ENCODE data around the gene SENP5. TPM values are rescaled to one million over a fixed set of nuclear protein-coding genes. Genes with fewer than 3 reads are reported as not detected.
A peak's percentile ranks its signal among the peaks of the same experiment; 100 is the strongest.

The SENP5 gene
- total and polyA plus RNA-seq, 9 of the 15 experiments (the other 6 are each of a cell fraction or from before 2014, with no cell fraction given) = 18.3 to 59.7 (median 35.8) TPM

DNA sequence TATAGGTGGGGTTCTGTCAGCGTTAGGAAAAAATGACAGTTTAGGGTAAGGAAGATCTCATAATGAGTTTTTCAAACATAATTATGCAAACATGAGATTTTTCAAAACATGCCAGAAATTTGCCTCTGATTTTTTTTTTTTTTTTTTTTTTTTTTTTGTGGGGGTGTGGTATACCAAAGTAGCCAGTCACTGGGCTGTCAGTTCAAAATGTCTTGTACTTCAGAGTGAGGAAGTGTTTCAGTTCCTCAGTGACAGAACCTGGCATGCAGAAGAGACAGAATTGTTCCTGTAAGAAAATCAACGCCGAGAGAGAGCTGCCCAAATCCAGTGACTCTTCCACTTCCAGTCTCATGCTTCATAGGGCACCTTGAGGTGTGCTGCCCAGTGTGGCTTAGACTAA, 64.9 kb downstream of the SENP5 start:
- H2AFZ ChIP-seq (ENCODE audit: low read depth, low read length) = no peak overlapping the region
- no peak overlapping the region for H3K4me2 ChIP-seq (ENCODE audit: insufficient read depth, low read length)
- intact Hi-C loops (cut with micrococcal nuclease) (no loop called here), in situ Hi-C loops (cut with MboI) (no loop called here)
- H3K4me1 ChIP-seq (replicated peaks in 1 of 2; ENCODE audit: control insufficient read depth in 2 of 2, insufficient read depth in 2 of 2, low read length in 2 of 2) = no peaks in the 10 kb centered on the region
- H3K9ac ChIP-seq (ENCODE audit: insufficient read depth in 1 of 2, low read depth in 2 of 2, low read length in 2 of 2) = no peak overlapping the region
- no peak for FAIRE-seq
- no peak overlapping the region for H3K27ac ChIP-seq (ENCODE audit: extremely low read depth, low read depth, low read length)
- no peak for DNase-seq (ENCODE audit: extremely low read depth in 1 of 4, low spot score in 3 of 4)
- H3K9me1 ChIP-seq (ENCODE audit: control insufficient read depth, insufficient read depth, low read length) = no peaks in the 10 kb centered on the region
- H3K36me3 ChIP-seq (ENCODE audit: control insufficient read depth, insufficient read depth, low read length) = peaks cover 97% of the 10 kb centered on the region
- no peak for TF ChIP-seq RBM15 (IDR thresholded peaks at IDR 0.05; ENCODE audit: insufficient read depth, low read length)
- BruUV-seq (replicated peaks) = no TSS peak
- ChIA-PET POLR2A (interaction anchor here (0.7 to 2.7 kb wide), 2 partner anchors 9 to 758 kb away, joined by 4 to 13 read pairs; partner anchors contain the start of gene NCBP2), CTCF (ENCODE audit: low intra/inter-chr PET ratio) (no interaction called here)
- H3K79me2 ChIP-seq (ENCODE audit: control insufficient read depth, insufficient read depth, low read length) = peaks cover 2% of the 10 kb centered on the region; the same call in 1 of the 3 replicates
- no peaks in the 10 kb centered on the region for H4K20me1 ChIP-seq (replicated peaks; ENCODE audit: control insufficient read depth, insufficient read depth, low read length)
- H3K9me3 ChIP-seq (replicated peaks; ENCODE audit: control insufficient read depth, insufficient read depth, low read depth, low read length) = no peaks in the 10 kb centered on the region
- no peaks in the 10 kb centered on the region for H3K27me3 ChIP-seq (ENCODE audit: control insufficient read depth in 2 of 2, insufficient read depth in 2 of 2, low read length in 2 of 2)
- ATAC-seq = no peak
- H3K4me3 ChIP-seq = no peak overlapping the region
- 82% methylated on average over 3 of the region's 3 CpGs for WGBS (ENCODE audit: insufficient coverage, low coverage, missing lambda C conversion rate)

DNA sequence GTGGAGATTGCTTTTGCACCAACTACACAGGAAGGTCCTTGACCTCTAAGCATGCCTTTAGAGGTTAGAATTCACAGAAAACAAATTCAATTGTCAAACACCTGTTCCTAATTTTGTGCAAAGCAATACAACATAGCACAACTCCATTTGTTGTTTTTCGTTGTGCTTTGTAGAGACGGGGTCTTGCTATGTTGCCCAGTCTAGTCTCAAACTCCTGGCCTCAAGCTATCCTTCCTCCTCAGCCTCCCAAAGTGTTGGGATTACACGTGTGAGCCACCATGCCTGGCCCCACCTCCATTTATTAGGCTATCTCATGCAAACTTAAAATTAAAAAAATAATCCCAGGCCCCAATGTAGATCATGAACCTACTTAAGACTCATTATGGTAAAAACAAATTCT, 68.6 kb downstream of the SENP5 start:
- CTCF ChIA-PET (ENCODE audit: low intra/inter-chr PET ratio) = no interaction called here
- no peak for ATAC-seq
- TF ChIP-seq, protein P1, sequence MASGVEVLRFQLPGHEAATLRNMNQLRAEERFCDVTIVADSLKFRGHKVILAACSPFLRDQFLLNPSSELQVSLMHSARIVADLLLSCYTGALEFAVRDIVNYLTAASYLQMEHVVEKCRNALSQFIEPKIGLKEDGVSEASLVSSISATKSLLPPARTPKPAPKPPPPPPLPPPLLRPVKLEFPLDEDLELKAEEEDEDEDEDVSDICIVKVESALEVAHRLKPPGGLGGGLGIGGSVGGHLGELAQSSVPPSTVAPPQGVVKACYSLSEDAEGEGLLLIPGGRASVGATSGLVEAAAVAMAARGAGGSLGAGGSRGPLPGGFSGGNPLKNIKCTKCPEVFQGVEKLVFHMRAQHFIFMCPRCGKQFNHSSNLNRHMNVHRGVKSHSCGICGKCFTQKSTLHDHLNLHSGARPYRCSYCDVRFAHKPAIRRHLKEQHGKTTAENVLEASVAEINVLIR (CRISPR knock-in tag; IDR thresholded peaks at IDR 0.05) = no peak
- TF ChIP-seq, protein P2, sequence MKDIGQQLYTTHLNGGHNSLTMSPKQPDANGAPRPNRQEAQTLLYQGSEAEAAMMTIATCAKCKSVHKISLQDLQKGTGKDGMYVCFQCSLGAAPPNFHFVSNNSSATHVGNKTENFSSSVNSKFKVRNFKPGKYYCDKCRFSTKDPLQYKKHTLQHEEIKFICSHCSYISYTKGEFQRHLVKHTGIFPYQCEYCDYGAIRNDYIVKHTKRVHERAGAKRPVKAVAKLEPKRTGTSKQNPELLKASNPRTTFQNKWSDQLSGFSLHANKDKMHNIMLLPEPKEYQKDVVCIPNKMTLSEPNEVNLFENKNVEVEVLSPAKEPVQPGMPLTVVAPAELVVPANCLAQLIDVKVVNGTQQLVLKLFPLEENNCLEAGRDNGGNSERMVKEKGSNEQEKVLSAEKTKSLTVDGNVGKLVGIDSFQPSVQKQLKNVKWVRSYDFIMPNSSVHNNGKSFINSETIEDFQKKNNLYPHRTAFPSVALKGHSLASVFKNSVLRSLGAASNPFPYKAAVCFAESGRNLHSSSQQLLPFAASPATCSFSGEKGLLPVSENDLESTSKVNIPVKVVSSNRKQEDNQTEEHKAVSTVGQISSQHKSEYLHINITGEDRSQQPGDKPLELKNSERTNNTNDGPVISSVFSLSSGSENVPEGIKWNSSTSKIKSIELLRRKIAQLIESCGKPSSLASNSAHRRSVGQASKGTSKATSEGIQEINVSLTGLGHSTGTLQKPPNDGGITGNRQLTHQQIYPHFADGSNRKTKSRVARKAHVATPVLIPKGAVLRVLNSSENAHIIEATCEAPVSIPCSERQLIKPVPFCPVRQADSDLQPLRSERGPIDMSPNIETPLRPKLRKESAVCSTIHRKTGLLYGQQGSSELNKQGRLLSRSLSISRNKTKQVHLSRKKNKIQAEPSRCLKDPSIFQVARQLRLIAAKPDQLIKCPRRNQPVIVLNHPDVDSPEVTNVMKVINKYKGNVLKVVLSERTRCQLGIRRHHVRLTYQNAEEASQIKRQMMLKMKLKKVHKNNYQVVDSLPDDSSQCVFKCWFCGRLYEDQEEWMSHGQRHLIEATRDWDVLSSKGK (CRISPR knock-in tag; IDR thresholded peaks at IDR 0.05) = no peak
- TF ChIP-seq ELF1 (tag; IDR thresholded peaks at IDR 0.05) (no peak), PCBP2 (IDR thresholded peaks at IDR 0.05; ENCODE audit: low read depth, low read length, poor library complexity, severe bottlenecking) (no peak), ZNF224 (CRISPR knock-in tag; IDR thresholded peaks at IDR 0.05) (no peak), POLR2G (IDR thresholded peaks at IDR 0.05; ENCODE audit: low read depth, low read length) (no peak)
- TF ChIP-seq, protein P3, sequence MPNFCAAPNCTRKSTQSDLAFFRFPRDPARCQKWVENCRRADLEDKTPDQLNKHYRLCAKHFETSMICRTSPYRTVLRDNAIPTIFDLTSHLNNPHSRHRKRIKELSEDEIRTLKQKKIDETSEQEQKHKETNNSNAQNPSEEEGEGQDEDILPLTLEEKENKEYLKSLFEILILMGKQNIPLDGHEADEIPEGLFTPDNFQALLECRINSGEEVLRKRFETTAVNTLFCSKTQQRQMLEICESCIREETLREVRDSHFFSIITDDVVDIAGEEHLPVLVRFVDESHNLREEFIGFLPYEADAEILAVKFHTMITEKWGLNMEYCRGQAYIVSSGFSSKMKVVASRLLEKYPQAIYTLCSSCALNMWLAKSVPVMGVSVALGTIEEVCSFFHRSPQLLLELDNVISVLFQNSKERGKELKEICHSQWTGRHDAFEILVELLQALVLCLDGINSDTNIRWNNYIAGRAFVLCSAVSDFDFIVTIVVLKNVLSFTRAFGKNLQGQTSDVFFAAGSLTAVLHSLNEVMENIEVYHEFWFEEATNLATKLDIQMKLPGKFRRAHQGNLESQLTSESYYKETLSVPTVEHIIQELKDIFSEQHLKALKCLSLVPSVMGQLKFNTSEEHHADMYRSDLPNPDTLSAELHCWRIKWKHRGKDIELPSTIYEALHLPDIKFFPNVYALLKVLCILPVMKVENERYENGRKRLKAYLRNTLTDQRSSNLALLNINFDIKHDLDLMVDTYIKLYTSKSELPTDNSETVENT (CRISPR knock-in tag; IDR thresholded peaks at IDR 0.05) = no peak

More for the DNA sequence above, 68.6 kb downstream of the SENP5 start:
- POLR2A ChIA-PET = interaction anchor here (1.2 to 1.3 kb wide), 2 partner anchors 11 to 14 kb away, joined by 3 to 4 read pairs; no protein-coding TSS in a partner anchor
- H3K36me3 ChIP-seq (ENCODE audit: control insufficient read depth, insufficient read depth, low read length) = peaks cover 91% of the 10 kb centered on the region
- H3K4me3 ChIP-seq = no peak overlapping the region
- no peak overlapping the region for H3K9ac ChIP-seq (ENCODE audit: insufficient read depth in 1 of 2, low read depth in 2 of 2, low read length in 2 of 2)
- no peak overlapping the region for H3K27ac ChIP-seq (ENCODE audit: extremely low read depth, low read depth, low read length)
- no peak overlapping the region for H2AFZ ChIP-seq (ENCODE audit: low read depth, low read length)
- no peaks in the 10 kb centered on the region for H3K9me1 ChIP-seq (ENCODE audit: control insufficient read depth, insufficient read depth, low read length)
- BruUV-seq (replicated peaks) = TSS peak; percentile 33
- peaks cover 39% of the 10 kb centered on the region for H3K79me2 ChIP-seq (ENCODE audit: control insufficient read depth, insufficient read depth, low read length)
- intact Hi-C loops (cut with micrococcal nuclease) = no loop called here
- no peaks in the 10 kb centered on the region for H3K27me3 ChIP-seq (ENCODE audit: control insufficient read depth in 2 of 2, insufficient read depth in 2 of 2, low read length in 2 of 2)
- no peaks in the 10 kb centered on the region for H3K9me3 ChIP-seq (replicated peaks; ENCODE audit: control insufficient read depth, insufficient read depth, low read depth, low read length)
- WGBS (ENCODE audit: insufficient coverage, low coverage, missing lambda C conversion rate) = 81% methylated on average over 3 of the region's 3 CpGs
- H3K4me2 ChIP-seq (ENCODE audit: insufficient read depth, low read length) = no peak overlapping the region
- H3K4me1 ChIP-seq (replicated peaks in 1 of 2; ENCODE audit: control insufficient read depth in 2 of 2, insufficient read depth in 2 of 2, low read length in 2 of 2) = peaks cover 4 to 5% of the 10 kb centered on the region in 2 experiments; a peak in 3 of 5 replicates
- no peaks in the 10 kb centered on the region for H4K20me1 ChIP-seq (replicated peaks; ENCODE audit: control insufficient read depth, insufficient read depth, low read length)
- no peak for FAIRE-seq
- in situ Hi-C loops (cut with MboI) = no loop called here
- DNase-seq (ENCODE audit: extremely low read depth in 1 of 4, low spot score in 3 of 4) = no peak

Measured in K562 (cell line).